ENCODE results near the gene PHETA1. TPM values are rescaled to one million over a fixed set of nuclear protein-coding genes. Genes with fewer than 3 reads are reported as not detected.

PHETA1 gene
- polyA plus RNA-seq, 1 of the 3 experiments (the other 2 are of a cell fraction), result 7.3 TPM

DNA sequence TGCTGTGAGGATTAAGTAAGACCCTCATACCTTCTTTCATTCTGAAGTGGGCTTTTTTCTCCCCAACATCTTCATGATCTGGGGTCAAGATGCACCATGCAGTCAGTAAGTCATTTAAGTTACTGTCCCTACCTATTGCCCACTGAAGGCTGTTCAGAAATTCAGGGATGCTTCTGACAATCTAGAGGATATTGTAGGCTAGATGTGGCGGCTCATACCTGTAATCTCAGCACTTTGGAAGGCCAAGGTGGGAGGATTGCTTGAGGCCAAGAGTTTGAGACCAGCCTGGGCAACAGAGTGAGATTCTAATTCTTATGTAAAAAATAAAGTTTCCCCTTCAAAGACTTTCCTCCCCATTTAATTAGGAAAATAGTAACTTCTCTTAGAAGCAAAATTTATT lies 28.7 kb downstream of the PHETA1 start:
- TF ChIP-seq RXRA (IDR thresholded peaks at IDR 0.05; ENCODE audit: borderline replicate concordance, low read depth) (no peak), YY1 (IDR thresholded peaks at IDR 0.05; ENCODE audit: low read depth) (no peak), RAD21 (IDR thresholded peaks at IDR 0.05; ENCODE audit: low read length) (no peak)
- CTCF ChIA-PET, result interaction anchor here (1.1 to 1.8 kb wide), 2 partner anchors 17 to 111 kb away, joined by 3 to 6 read pairs; no protein-coding TSS in a partner anchor
- DNase-seq, result no peak
- Histone ChIP-seq H3K79me2 (ENCODE audit: insufficient read depth) (no peaks in the 10 kb centered on the region), H3K4me3 (ENCODE audit: low read depth in 2 of 2, low read length in 1 of 2) (no peak overlapping the region), H3K4me2 (no peak overlapping the region), H3K4me1 (ENCODE audit: control insufficient read depth in 1 of 2, insufficient read depth in 2 of 2, low read depth in 1 of 2, low read length in 1 of 2) (no peaks in the 10 kb centered on the region), H4K20me1 (ENCODE audit: insufficient read depth) (no peaks in the 10 kb centered on the region), H3K9me3 (no peaks in the 10 kb centered on the region), H3K27ac (ENCODE audit: low read depth in 2 of 2, low read length in 1 of 2) (no peak overlapping the region), H3K27me3 (ENCODE audit: insufficient read depth) (no peaks in the 10 kb centered on the region), H3K9ac (no peak overlapping the region), H3F3A (replicated peaks; ENCODE audit: insufficient read depth) (no peaks in the 10 kb centered on the region), H3K9me2 (no peaks in the 10 kb centered on the region), H2AFZ (ENCODE audit: low read depth) (no peak overlapping the region), H3K36me3 (replicated peaks in 1 of 2; ENCODE audit: control insufficient read depth in 1 of 2, insufficient read depth in 2 of 2, low read length in 1 of 2) (no peaks in the 10 kb centered on the region)
- 20% methylated on average over 1 of the region's 1 CpG for WGBS (ENCODE audit: low lambda C conversion rate)
- POLR2A ChIA-PET, result no interaction called here

DNA sequence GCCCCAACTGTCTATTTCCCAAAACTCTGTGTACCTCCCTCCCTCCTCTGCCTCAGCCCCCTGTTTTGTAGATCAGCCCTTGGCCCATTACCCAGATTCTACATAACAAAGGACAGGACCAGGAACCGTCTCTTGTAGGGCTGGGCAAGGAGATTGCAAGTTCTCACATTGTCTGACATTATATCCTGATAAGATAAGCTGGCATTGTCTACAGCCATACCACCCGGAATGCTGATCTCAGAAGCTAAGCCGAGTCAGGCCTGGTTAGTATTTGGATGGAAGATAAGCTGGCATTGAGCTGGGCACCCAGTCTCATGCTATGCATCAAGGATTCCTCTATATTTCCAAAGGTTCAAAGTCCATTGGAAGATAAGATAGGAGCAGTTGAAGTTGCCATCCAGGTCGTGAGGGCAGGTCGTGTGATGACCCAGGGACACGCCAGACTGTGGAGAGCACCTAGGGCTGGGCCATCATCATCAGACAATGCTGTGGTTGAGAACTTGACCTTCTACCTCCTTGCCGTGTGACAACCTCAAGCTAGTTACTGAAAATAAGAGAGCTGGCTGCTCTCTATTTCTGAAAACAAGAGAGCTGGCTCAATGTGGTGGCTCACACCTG lies 29.5 kb downstream of the PHETA1 start:
- no peak for DNase-seq
- H3K36me3 ChIP-seq (replicated peaks in 1 of 2; ENCODE audit: control insufficient read depth in 1 of 2, insufficient read depth in 2 of 2, low read length in 1 of 2), result no peaks in the 10 kb centered on the region
- 59% methylated on average over 7 of the region's 7 CpGs for WGBS (ENCODE audit: low lambda C conversion rate)
- H3K27me3 ChIP-seq (ENCODE audit: insufficient read depth), result no peaks in the 10 kb centered on the region; the same call in 1 of the 2 replicates
- H3K79me2 ChIP-seq (ENCODE audit: insufficient read depth), result no peaks in the 10 kb centered on the region
- H3F3A ChIP-seq (replicated peaks; ENCODE audit: insufficient read depth), result no peaks in the 10 kb centered on the region
- no peak overlapping the region for H3K4me2 ChIP-seq
- TF ChIP-seq FOXJ3 (CRISPR knock-in tag; IDR thresholded peaks at IDR 0.05) (no peak), NFIC (IDR thresholded peaks at IDR 0.05; ENCODE audit: borderline replicate concordance) (no peak), MXI1 (IDR thresholded peaks at IDR 0.05; ENCODE audit: low read depth, low read length) (no peak), YY1 (IDR thresholded peaks at IDR 0.05; ENCODE audit: low read depth) (no peak), SIN3A (IDR thresholded peaks at IDR 0.05; ENCODE audit: borderline replicate concordance, low read depth, low read length) (no peak), RXRA (IDR thresholded peaks at IDR 0.05; ENCODE audit: borderline replicate concordance, low read depth) (no peak), MEF2A (IDR thresholded peaks at IDR 0.05; ENCODE audit: borderline replicate concordance, low read depth) (no peak)
- TF ChIP-seq, protein P1, sequence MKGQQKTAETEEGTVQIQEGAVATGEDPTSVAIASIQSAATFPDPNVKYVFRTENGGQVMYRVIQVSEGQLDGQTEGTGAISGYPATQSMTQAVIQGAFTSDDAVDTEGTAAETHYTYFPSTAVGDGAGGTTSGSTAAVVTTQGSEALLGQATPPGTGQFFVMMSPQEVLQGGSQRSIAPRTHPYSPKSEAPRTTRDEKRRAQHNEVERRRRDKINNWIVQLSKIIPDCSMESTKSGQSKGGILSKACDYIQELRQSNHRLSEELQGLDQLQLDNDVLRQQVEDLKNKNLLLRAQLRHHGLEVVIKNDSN (IDR thresholded peaks at IDR 0.05; ENCODE audit: borderline replicate concordance, low read depth), result no peak
- TF ChIP-seq, protein P2, sequence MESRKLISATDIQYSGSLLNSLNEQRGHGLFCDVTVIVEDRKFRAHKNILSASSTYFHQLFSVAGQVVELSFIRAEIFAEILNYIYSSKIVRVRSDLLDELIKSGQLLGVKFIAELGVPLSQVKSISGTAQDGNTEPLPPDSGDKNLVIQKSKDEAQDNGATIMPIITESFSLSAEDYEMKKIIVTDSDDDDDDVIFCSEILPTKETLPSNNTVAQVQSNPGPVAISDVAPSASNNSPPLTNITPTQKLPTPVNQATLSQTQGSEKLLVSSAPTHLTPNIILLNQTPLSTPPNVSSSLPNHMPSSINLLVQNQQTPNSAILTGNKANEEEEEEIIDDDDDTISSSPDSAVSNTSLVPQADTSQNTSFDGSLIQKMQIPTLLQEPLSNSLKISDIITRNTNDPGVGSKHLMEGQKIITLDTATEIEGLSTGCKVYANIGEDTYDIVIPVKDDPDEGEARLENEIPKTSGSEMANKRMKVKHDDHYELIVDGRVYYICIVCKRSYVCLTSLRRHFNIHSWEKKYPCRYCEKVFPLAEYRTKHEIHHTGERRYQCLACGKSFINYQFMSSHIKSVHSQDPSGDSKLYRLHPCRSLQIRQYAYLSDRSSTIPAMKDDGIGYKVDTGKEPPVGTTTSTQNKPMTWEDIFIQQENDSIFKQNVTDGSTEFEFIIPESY (IDR thresholded peaks at IDR 0.05; ENCODE audit: borderline replicate concordance, low read depth), result no peak
- TF ChIP-seq, protein P3, sequence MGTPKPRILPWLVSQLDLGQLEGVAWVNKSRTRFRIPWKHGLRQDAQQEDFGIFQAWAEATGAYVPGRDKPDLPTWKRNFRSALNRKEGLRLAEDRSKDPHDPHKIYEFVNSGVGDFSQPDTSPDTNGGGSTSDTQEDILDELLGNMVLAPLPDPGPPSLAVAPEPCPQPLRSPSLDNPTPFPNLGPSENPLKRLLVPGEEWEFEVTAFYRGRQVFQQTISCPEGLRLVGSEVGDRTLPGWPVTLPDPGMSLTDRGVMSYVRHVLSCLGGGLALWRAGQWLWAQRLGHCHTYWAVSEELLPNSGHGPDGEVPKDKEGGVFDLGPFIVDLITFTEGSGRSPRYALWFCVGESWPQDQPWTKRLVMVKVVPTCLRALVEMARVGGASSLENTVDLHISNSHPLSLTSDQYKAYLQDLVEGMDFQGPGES (IDR thresholded peaks at IDR 0.05; ENCODE audit: low read depth, low read length), result no peak
- H3K9me3 ChIP-seq, result no peaks in the 10 kb centered on the region
- no peak overlapping the region for H3K27ac ChIP-seq (ENCODE audit: low read depth in 2 of 2, low read length in 1 of 2)
- no peak overlapping the region for H3K4me3 ChIP-seq (ENCODE audit: low read depth in 2 of 2, low read length in 1 of 2)
- no peak overlapping the region for H3K9ac ChIP-seq
- no peaks in the 10 kb centered on the region for H3K4me1 ChIP-seq (ENCODE audit: control insufficient read depth in 1 of 2, insufficient read depth in 2 of 2, low read depth in 1 of 2, low read length in 1 of 2)
- ChIA-PET CTCF (interaction anchor here (1.0 to 1.8 kb wide), 3 partner anchors 17 to 334 kb away, joined by 3 to 6 read pairs (median 3); no protein-coding TSS in a partner anchor), POLR2A (no interaction called here)
- no peak overlapping the region for H2AFZ ChIP-seq (ENCODE audit: low read depth)
- no peaks in the 10 kb centered on the region for H4K20me1 ChIP-seq (ENCODE audit: insufficient read depth)
- H3K9me2 ChIP-seq, result no peaks in the 10 kb centered on the region
